ENCODE results near the gene RITA1. TPM values are rescaled to one million over a fixed set of nuclear protein-coding genes. Genes with fewer than 3 reads are reported as not detected.

The RITA1 gene
- total and polyA plus RNA-seq, 2 experiments from 2014 or later, result 20.0 to 40.4 TPM

DNA sequence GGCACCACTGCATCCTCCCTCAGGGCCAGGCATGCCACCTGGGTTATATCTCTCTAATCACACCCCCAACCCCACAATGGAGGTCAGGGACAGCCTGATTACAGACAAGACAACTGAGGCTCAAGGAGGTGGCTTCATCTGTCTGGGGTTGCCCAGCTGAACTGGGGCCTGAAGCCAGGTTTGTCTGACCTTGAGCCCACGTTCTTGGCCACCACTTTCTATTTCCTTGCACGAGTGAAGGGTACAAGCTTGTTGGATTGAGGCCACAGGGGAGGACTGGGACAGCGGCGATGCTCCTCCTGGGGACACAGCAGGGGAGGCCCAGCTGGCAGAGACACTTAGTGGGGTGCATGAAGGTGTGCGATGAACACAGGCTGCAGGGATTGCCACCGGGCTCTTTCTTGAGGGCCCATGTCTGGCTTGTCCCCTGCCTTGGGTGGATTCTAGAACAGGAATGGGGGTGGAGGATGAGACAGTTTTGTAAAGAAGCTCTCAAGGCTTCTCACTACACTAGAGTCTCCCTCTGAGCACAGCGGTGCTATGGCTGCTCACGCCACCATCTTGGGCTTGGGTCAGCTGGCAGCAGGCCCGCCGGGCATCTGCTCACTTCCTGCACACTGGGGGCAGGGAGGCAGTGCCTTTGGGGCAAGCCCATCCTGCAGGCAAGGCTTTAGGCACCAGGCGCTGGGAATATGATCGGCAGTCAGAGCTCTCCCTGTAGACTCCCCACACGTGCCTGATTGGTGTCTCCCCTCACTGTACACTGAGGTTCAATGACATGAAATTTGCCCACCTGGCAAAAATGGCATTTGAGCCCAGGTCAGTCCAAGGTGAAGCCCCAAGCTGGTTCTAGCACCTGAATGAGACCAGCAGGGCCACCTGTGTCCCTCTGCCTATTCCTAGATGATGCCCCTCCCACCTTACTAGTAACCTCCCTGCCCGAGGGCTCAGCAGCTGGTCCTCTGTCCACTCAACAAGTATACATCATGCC, 16.0 kb downstream of the RITA1 start:
- Mint-ChIP-seq H3K36me3 (ENCODE audit: low read depth) (peaks cover 4% of the 10 kb centered on the region), H3K9me3 (peaks cover 4% of the 10 kb centered on the region; the same call in 2 of the 3 replicates), H3K27me3 (ENCODE audit: insufficient read depth, low read depth, poor library complexity) (peaks cover 2% of the 10 kb centered on the region), H3K27ac (no peak overlapping the region), H3K4me3 (no peak overlapping the region), H3K4me1 (no peaks in the 10 kb centered on the region; the same call in 2 of the 3 replicates)
- no peaks in the 10 kb centered on the region for H4K20me1 ChIP-seq (replicated peaks; ENCODE audit: insufficient read depth)
- no peak for TF ChIP-seq ZNF331 (CRISPR knock-in tag; IDR thresholded peaks at IDR 0.05; ENCODE audit: low read depth)
- no peak for TF ChIP-seq JUNB (IDR thresholded peaks at IDR 0.05; ENCODE audit: unreplicated experiment)
- TF ChIP-seq, protein P1, sequence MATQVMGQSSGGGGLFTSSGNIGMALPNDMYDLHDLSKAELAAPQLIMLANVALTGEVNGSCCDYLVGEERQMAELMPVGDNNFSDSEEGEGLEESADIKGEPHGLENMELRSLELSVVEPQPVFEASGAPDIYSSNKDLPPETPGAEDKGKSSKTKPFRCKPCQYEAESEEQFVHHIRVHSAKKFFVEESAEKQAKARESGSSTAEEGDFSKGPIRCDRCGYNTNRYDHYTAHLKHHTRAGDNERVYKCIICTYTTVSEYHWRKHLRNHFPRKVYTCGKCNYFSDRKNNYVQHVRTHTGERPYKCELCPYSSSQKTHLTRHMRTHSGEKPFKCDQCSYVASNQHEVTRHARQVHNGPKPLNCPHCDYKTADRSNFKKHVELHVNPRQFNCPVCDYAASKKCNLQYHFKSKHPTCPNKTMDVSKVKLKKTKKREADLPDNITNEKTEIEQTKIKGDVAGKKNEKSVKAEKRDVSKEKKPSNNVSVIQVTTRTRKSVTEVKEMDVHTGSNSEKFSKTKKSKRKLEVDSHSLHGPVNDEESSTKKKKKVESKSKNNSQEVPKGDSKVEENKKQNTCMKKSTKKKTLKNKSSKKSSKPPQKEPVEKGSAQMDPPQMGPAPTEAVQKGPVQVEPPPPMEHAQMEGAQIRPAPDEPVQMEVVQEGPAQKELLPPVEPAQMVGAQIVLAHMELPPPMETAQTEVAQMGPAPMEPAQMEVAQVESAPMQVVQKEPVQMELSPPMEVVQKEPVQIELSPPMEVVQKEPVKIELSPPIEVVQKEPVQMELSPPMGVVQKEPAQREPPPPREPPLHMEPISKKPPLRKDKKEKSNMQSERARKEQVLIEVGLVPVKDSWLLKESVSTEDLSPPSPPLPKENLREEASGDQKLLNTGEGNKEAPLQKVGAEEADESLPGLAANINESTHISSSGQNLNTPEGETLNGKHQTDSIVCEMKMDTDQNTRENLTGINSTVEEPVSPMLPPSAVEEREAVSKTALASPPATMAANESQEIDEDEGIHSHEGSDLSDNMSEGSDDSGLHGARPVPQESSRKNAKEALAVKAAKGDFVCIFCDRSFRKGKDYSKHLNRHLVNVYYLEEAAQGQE (IDR thresholded peaks at IDR 0.05; ENCODE audit: unreplicated experiment), result no peak
- TF ChIP-seq, protein P2, sequence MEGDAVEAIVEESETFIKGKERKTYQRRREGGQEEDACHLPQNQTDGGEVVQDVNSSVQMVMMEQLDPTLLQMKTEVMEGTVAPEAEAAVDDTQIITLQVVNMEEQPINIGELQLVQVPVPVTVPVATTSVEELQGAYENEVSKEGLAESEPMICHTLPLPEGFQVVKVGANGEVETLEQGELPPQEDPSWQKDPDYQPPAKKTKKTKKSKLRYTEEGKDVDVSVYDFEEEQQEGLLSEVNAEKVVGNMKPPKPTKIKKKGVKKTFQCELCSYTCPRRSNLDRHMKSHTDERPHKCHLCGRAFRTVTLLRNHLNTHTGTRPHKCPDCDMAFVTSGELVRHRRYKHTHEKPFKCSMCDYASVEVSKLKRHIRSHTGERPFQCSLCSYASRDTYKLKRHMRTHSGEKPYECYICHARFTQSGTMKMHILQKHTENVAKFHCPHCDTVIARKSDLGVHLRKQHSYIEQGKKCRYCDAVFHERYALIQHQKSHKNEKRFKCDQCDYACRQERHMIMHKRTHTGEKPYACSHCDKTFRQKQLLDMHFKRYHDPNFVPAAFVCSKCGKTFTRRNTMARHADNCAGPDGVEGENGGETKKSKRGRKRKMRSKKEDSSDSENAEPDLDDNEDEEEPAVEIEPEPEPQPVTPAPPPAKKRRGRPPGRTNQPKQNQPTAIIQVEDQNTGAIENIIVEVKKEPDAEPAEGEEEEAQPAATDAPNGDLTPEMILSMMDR (conservative IDR thresholded peaks at IDR 0.05; ENCODE audit: low read depth in 2 of 2), result no peak
- no peak for TF ChIP-seq CREB1 (CRISPR knock-in tag; IDR thresholded peaks at IDR 0.05; ENCODE audit: low read depth)
- TF ChIP-seq EZH2 (IDR thresholded peaks at IDR 0.05; ENCODE audit: low read depth, unreplicated experiment), result no peak
- no peak for TF ChIP-seq ZNF114 (CRISPR knock-in tag; IDR thresholded peaks at IDR 0.05)
- no peak for TF ChIP-seq POLR2AphosphoS5 (IDR thresholded peaks at IDR 0.05; ENCODE audit: low read depth)
- TF ChIP-seq, protein P3, sequence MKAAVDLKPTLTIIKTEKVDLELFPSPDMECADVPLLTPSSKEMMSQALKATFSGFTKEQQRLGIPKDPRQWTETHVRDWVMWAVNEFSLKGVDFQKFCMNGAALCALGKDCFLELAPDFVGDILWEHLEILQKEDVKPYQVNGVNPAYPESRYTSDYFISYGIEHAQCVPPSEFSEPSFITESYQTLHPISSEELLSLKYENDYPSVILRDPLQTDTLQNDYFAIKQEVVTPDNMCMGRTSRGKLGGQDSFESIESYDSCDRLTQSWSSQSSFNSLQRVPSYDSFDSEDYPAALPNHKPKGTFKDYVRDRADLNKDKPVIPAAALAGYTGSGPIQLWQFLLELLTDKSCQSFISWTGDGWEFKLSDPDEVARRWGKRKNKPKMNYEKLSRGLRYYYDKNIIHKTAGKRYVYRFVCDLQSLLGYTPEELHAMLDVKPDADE (IDR thresholded peaks at IDR 0.05), result no peak
- TF ChIP-seq, protein P4, sequence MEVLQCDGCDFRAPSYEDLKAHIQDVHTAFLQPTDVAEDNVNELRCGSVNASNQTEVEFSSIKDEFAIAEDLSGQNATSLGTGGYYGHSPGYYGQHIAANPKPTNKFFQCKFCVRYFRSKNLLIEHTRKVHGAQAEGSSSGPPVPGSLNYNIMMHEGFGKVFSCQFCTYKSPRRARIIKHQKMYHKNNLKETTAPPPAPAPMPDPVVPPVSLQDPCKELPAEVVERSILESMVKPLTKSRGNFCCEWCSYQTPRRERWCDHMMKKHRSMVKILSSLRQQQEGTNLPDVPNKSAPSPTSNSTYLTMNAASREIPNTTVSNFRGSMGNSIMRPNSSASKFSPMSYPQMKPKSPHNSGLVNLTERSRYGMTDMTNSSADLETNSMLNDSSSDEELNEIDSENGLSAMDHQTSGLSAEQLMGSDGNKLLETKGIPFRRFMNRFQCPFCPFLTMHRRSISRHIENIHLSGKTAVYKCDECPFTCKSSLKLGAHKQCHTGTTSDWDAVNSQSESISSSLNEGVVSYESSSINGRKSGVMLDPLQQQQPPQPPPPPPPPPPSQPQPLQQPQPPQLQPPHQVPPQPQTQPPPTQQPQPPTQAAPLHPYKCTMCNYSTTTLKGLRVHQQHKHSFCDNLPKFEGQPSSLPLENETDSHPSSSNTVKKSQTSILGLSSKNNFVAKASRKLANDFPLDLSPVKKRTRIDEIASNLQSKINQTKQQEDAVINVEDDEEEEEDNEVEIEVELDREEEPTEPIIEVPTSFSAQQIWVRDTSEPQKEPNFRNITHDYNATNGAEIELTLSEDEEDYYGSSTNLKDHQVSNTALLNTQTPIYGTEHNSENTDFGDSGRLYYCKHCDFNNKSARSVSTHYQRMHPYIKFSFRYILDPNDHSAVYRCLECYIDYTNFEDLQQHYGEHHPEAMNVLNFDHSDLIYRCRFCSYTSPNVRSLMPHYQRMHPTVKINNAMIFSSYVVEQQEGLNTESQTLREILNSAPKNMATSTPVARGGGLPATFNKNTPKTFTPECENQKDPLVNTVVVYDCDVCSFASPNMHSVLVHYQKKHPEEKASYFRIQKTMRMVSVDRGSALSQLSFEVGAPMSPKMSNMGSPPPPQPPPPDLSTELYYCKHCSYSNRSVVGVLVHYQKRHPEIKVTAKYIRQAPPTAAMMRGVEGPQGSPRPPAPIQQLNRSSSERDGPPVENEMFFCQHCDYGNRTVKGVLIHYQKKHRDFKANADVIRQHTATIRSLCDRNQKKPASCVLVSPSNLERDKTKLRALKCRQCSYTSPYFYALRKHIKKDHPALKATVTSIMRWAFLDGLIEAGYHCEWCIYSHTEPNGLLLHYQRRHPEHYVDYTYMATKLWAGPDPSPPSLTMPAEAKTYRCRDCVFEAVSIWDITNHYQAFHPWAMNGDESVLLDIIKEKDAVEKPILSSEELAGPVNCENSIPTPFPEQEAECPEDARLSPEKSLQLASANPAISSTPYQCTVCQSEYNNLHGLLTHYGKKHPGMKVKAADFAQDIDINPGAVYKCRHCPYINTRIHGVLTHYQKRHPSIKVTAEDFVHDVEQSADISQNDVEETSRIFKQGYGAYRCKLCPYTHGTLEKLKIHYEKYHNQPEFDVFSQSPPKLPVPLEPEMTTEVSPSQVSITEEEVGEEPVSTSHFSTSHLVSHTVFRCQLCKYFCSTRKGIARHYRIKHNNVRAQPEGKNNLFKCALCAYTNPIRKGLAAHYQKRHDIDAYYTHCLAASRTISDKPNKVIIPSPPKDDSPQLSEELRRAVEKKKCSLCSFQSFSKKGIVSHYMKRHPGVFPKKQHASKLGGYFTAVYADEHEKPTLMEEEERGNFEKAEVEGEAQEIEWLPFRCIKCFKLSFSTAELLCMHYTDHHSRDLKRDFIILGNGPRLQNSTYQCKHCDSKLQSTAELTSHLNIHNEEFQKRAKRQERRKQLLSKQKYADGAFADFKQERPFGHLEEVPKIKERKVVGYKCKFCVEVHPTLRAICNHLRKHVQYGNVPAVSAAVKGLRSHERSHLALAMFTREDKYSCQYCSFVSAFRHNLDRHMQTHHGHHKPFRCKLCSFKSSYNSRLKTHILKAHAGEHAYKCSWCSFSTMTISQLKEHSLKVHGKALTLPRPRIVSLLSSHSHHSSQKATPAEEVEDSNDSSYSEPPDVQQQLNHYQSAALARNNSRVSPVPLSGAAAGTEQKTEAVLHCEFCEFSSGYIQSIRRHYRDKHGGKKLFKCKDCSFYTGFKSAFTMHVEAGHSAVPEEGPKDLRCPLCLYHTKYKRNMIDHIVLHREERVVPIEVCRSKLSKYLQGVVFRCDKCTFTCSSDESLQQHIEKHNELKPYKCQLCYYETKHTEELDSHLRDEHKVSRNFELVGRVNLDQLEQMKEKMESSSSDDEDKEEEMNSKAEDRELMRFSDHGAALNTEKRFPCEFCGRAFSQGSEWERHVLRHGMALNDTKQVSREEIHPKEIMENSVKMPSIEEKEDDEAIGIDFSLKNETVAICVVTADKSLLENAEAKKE (CRISPR knock-in tag; IDR thresholded peaks at IDR 0.05), result no peak
- no peak for TF ChIP-seq NANOG (IDR thresholded peaks at IDR 0.05; ENCODE audit: borderline replicate concordance)
- TF ChIP-seq EZH2phosphoT487 (IDR thresholded peaks at IDR 0.05; ENCODE audit: unreplicated experiment), result no peak
- TF ChIP-seq STAT1 (IDR thresholded peaks at IDR 0.05; ENCODE audit: unreplicated experiment), result no peak
- no peaks in the 10 kb centered on the region for H3K36me3 ChIP-seq (ENCODE audit: insufficient read depth)
- no peak for ATAC-seq
- no peak overlapping the region for H3K27ac ChIP-seq (ENCODE audit: low read depth)
- H2AFZ ChIP-seq, result no peak overlapping the region
- H3K9me2 ChIP-seq (ENCODE audit: insufficient read depth), result no peaks in the 10 kb centered on the region
- no peak overlapping the region for H3K4me3 ChIP-seq
- H3K79me2 ChIP-seq (replicated peaks; ENCODE audit: insufficient read depth), result no peaks in the 10 kb centered on the region
- H3F3A ChIP-seq (replicated peaks; ENCODE audit: low read depth), result no peaks in the 10 kb centered on the region
- no peaks in the 10 kb centered on the region for H3K27me3 ChIP-seq (ENCODE audit: insufficient read depth)
- H3K4me2 ChIP-seq, result no peak overlapping the region
- no peak for DNase-seq (ENCODE audit: low spot score)
- H3K4me1 ChIP-seq (ENCODE audit: insufficient read depth), result no peaks in the 10 kb centered on the region; the same call in 1 of the 2 replicates
